Choroid plexus epithelial cell (primary cell): Measurements from ENCODE around the gene ARID1A.

Source experiments
- DNase-seq: peaks from one replicate; pipeline ENCODE4 v3.0.0-alpha.2; 2010; ENCODE audit warnings: low read depth
- H3K4me3 ChIP-seq: 2 replicates; pipeline ENCODE4 v1.5.1; 2011; ENCODE audit warnings: low read depth, mild to moderate bottlenecking, control low read depth, low read length, moderate library complexity
- CTCF ChIP-seq: conservative IDR thresholded peaks from 2 replicates; pipeline ENCODE4 v1.5.1; 2011; ENCODE audit warnings: low read depth, mild to moderate bottlenecking, control low read depth, inconsistent platforms, low read length, moderate library complexity

The ARID1A gene

GRCh38 chr1:26782521-26783212 is 86.9 kb downstream of the ARID1A start:
- H3K4me3 ChIP-seq: no peak overlapping the region
- TF ChIP-seq CTCF: no peak
- no peak for DNase-seq

- no peak overlapping the region for H3K4me3 ChIP-seq
- DNase-seq: no peak
- no peak for TF ChIP-seq CTCF
Observed at GRCh38 chr1:26783646-26784022, 87.8 kb downstream of the ARID1A start.

- TF ChIP-seq CTCF: no peak
- no peak overlapping the region for H3K4me3 ChIP-seq
- peak; percentile 98 for DNase-seq
Observed at GRCh38 chr1:26784023-26784871, 88.4 kb downstream of the ARID1A start.

- DNase-seq: no peak
- H3K4me3 ChIP-seq: no peak overlapping the region
- TF ChIP-seq CTCF: no peak
Observed at GRCh38 chr1:26784886-26785285, 89.1 kb downstream of the ARID1A start.

- no peak overlapping the region for H3K4me3 ChIP-seq
- no peak for TF ChIP-seq CTCF
- peak; percentile 54 for DNase-seq
Observed at GRCh38 chr1:26785611-26786436, 90.0 kb downstream of the ARID1A start.

GRCh38 chr1:26786437-26787380 is 90.9 kb downstream of the ARID1A start:
- peak; percentile 89 for DNase-seq
- no peak for TF ChIP-seq CTCF
- H3K4me3 ChIP-seq: peak overlapping the region; percentile 82
